MCF 10A (cell line): ENCODE measurements around the gene GAPVD1. TPM values are rescaled to one million over a fixed set of nuclear protein-coding genes. Genes with fewer than 3 reads are reported as not detected.

Experiments
- BruUV-seq: library from RNA; stranded (reverse); fragments of 400-500 nt; replicated peaks from 2 replicates; lab custom pipeline; 2021; lab: Mats Ljungman, UMichigan
- CTCF ChIA-PET: fragments of 300-600 bp; sonication (Branson Sonifier 250); formaldehyde crosslinking; extraction: SDS; loops from one replicate; lab custom pipeline; 2021; ENCODE audit warnings: antibody characterized with exemption, inconsistent platforms; lab: Yijun Ruan, JAX
- POLR2A ChIA-PET: fragments of 300-600, 350-650 bp; sonication (Branson Sonifier 250); formaldehyde crosslinking; extraction: SDS; loops from one replicate; lab custom pipeline; 2020; ENCODE audit warnings: antibody characterized with exemption, inconsistent platforms; lab: Yijun Ruan, JAX
- DNase-seq: peaks from one replicate; pipeline ENCODE4 v3.0.0-alpha.2; 2018; ENCODE audit not compliant: unreplicated experiment
- H3K27ac Mint-ChIP-seq: one replicate; pipeline ENCODE4 v1.8.0; 2022; ENCODE audit warnings: mild to moderate bottlenecking, low read depth, mixed read lengths; ENCODE audit not compliant: unreplicated experiment
- H3K27me3 Mint-ChIP-seq: one replicate; pipeline ENCODE4 v1.8.0; 2022; ENCODE audit warnings: mixed read lengths; ENCODE audit not compliant: insufficient read depth, unreplicated experiment
- H3K36me3 Mint-ChIP-seq: one replicate; pipeline ENCODE4 v1.8.0; 2022; ENCODE audit warnings: mild to moderate bottlenecking, moderate library complexity, mixed read lengths; ENCODE audit not compliant: insufficient read depth, unreplicated experiment
- H3K4me1 Mint-ChIP-seq: one replicate; pipeline ENCODE4 v1.8.0; 2022; ENCODE audit warnings: mixed read lengths; ENCODE audit not compliant: insufficient read depth, unreplicated experiment
- H3K4me3 Mint-ChIP-seq: one replicate; pipeline ENCODE4 v1.8.0; 2022; ENCODE audit warnings: mild to moderate bottlenecking, moderate library complexity, mixed read lengths; ENCODE audit not compliant: unreplicated experiment
- H3K9me3 Mint-ChIP-seq: one replicate; pipeline ENCODE4 v1.8.0; 2022; ENCODE audit warnings: mixed read lengths; ENCODE audit not compliant: unreplicated experiment
- intact Hi-C: fragments of 100-400 bp; cut with micrococcal nuclease; formaldehyde crosslinking; loops from 2 replicates; pipeline ENCODE4 v1.14.1; 2022
- total RNA-seq: library from RNA; stranded (reverse); gene quantifications from 2 replicates; pipeline ENCODE4 v1.2.3, GENCODE V29; 2022
- TF ChIP-seq, protein P1 (sequence below): fragments of 200-600 bp; IDR thresholded peaks from one replicate; pipeline ENCODE4 v1.8.0; 2022; ENCODE audit warnings: antibody characterized with exemption, mild to moderate bottlenecking; ENCODE audit not compliant: unreplicated experiment

The GAPVD1 gene
- total RNA-seq, 1 experiment from 2014 or later: 46.2 TPM

DNA sequence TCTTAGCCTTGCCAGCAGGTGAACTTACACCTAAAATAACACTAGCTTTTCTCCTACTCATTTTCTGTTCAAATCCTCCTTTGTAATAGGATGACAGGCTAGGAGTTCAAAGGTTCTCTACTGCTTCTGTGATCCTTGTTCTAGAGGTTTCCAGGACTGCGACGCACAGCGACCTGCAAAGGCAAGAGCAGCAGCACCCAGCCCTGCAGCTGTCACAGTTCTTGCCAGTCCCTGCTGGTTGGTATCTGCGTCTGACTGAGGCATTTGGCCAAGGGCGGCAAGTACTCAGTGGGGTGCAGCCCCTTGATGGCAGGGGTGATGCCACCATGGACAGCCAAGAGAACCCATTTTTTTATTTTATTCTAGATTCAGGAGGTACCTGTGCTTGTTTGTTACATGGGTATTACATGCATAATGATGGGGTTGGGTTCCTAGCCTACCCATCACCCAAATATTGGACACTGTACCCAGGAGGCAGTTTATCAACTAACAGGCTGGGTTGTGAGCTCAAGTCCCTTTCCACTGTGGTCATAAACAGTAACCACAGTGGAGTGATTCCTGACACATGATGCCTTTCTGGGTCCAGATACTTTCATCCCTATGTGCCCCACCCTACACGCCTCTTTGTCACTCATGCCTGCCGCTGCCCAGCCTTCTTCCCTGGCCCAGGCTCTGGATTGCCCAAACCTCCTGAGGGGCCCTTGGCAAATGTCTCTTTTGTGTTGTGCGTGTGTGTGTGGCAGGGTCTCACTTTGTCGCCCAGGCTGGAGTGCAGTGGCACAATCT is 111.0 kb downstream of the GAPVD1 start:
- H3K4me1 Mint-ChIP-seq: peaks cover 12% of the 10 kb centered on the region
- no peak for DNase-seq
- peaks cover 22% of the 10 kb centered on the region for H3K36me3 Mint-ChIP-seq
- H3K9me3 Mint-ChIP-seq: no peaks in the 10 kb centered on the region
- intact Hi-C loops: loop anchor here (5.0 kb wide), 1 partner anchor 510 kb away; the partner anchor contains the start of genes ARPC5L and RPL35
- no peaks in the 10 kb centered on the region for H3K27me3 Mint-ChIP-seq
- TF ChIP-seq, protein P1, sequence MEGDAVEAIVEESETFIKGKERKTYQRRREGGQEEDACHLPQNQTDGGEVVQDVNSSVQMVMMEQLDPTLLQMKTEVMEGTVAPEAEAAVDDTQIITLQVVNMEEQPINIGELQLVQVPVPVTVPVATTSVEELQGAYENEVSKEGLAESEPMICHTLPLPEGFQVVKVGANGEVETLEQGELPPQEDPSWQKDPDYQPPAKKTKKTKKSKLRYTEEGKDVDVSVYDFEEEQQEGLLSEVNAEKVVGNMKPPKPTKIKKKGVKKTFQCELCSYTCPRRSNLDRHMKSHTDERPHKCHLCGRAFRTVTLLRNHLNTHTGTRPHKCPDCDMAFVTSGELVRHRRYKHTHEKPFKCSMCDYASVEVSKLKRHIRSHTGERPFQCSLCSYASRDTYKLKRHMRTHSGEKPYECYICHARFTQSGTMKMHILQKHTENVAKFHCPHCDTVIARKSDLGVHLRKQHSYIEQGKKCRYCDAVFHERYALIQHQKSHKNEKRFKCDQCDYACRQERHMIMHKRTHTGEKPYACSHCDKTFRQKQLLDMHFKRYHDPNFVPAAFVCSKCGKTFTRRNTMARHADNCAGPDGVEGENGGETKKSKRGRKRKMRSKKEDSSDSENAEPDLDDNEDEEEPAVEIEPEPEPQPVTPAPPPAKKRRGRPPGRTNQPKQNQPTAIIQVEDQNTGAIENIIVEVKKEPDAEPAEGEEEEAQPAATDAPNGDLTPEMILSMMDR: no peak
- no TSS peak for BruUV-seq
- no peak overlapping the region for H3K27ac Mint-ChIP-seq
- no peak overlapping the region for H3K4me3 Mint-ChIP-seq
- ChIA-PET POLR2A (interaction anchor here (0.7 to 1.2 kb wide), 3 partner anchors 11 to 134 kb away, joined by 3 to 6 read pairs (median 3); partner anchors contain the start of gene HSPA5), CTCF (interaction anchor here (0.7 to 1.2 kb wide), 6 partner anchors 78 to 520 kb away, joined by 3 read pairs; no protein-coding TSS in a partner anchor)

DNA sequence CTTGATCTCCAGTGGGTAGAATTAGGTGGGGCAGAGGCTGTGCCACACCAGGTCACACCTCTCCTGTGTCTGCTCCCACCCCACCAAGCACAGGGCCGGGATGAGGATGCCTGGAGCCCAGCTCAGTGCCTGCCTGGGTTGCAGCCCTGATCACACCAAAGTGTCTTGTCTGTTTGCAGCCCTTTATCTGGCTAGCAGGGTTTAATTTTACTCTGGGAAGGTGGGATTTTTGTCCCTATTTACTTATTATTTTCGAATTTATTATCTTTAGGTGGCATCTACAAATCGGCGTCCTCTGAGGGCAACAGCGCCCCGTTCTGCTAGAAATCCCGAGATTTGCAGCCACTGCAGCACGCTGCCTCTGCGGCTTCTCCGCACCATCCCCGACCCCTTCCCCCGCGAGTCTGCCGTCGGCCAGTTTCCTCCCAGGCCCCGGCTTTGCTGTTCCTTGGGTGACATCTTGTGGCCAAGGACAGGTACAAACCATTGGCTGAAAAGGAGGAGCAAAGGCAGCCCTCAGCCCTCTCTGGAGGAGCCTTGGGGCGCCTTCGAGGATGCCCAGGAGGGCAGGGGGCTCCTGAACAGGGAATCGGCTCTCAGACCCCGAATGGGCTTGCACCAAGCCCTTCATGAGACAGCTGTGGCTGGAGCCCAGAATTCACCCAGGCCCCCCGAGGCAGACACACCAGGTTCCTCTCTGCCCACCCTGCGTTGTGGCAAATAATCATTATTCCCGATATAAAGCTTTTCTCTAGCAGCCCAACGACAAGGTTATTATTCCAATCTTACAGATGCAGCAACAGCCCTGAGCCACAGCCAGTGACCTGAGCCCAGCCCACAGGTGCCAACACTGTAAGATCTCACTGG is 113.0 kb downstream of the GAPVD1 start:
- Mint-ChIP-seq H3K9me3 (no peaks in the 10 kb centered on the region), H3K27me3 (no peaks in the 10 kb centered on the region), H3K4me3 (peak overlapping the region; percentile 56), H3K36me3 (peaks cover 7% of the 10 kb centered on the region), H3K27ac (no peak overlapping the region), H3K4me1 (peaks cover 12% of the 10 kb centered on the region)
- no TSS peak for BruUV-seq
- intact Hi-C loops: loop anchor here (1.0 to 5.0 kb wide), 4 partner anchors 118 to 600 kb away; partner anchors contain the start of genes ARPC5L, RPL35 and SCAI
- CTCF ChIA-PET: interaction anchor here (0.6 to 1.5 kb wide), 13 partner anchors 12 to 1292 kb away, joined by 3 to 6 read pairs (median 3); partner anchors contain the start of gene HSPA5
- POLR2A ChIA-PET: interaction anchor here (0.5 to 0.7 kb wide), 2 partner anchors 26 to 30 kb away, joined by 3 read pairs; no protein-coding TSS in a partner anchor
- TF ChIP-seq, protein P1: peak; percentile 82
- peak; percentile 83 for DNase-seq

DNA sequence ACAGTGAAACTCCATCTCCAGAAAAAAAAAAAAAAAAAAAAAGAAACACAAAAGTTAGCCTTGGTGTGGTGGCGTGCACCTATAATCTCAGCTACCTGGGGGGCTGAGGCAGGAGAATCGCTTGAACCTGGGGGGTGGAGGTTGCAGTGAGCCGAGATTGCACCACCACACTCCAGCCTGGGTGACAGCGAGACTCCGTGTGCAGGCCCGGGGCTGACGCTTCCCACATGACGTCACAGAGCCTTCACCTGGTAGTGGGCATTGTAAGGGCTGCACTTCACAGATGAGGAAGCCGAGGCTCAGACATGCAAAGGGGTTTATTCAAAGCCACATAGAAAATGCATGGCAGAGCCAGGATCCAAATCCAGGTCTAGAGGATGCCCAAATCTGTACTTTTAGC is 114.2 kb downstream of the GAPVD1 start:
- intact Hi-C loops: no loop called here
- Mint-ChIP-seq H3K36me3 (peaks cover 6% of the 10 kb centered on the region), H3K9me3 (no peaks in the 10 kb centered on the region), H3K27ac (no peak overlapping the region), H3K4me1 (peaks cover 12% of the 10 kb centered on the region), H3K4me3 (no peak overlapping the region), H3K27me3 (no peaks in the 10 kb centered on the region)
- no TSS peak for BruUV-seq
- TF ChIP-seq, protein P1: no peak
- ChIA-PET CTCF (interaction anchor here (0.6 to 1.1 kb wide), 4 partner anchors 144 to 602 kb away, joined by 3 to 4 read pairs (median 3); no protein-coding TSS in a partner anchor), POLR2A (no interaction called here)
- DNase-seq: no peak
